Osteoblast (primary cell): ENCODE results near the gene SRSF6. TPM values are rescaled to one million over a fixed set of nuclear protein-coding genes. Genes with fewer than 3 reads are reported as not detected.

ENCODE experiments used
- DNase-seq: peaks from one replicate; pipeline ENCODE4 v3.0.0; 2011; ENCODE audit warnings: low spot score, mixed read lengths; ENCODE audit not compliant: insufficient read length; ENCODE audit errors: missing footprints
- H2AFZ ChIP-seq: 2 replicates; pipeline ENCODE4 v1.6.0; 2011; ENCODE audit warnings: mild to moderate bottlenecking, low read length
- H3K27ac ChIP-seq: 2 replicates; pipeline ENCODE4 v1.5.1; 2011; ENCODE audit warnings: mild to moderate bottlenecking, low read depth, low read length, moderate library complexity
- H3K27me3 ChIP-seq: 2 replicates; pipeline ENCODE4 v1.6.0; 2012; ENCODE audit warnings: mild to moderate bottlenecking, control low read depth, inconsistent platforms, low read length, moderate library complexity; ENCODE audit not compliant: insufficient read depth
- H3K36me3 ChIP-seq: 2 replicates; pipeline ENCODE4 v1.5.1; 2011; ENCODE audit warnings: mild to moderate bottlenecking, low read length, control low read depth, moderate library complexity; ENCODE audit not compliant: insufficient read depth
- H3K4me1 ChIP-seq: 2 replicates; pipeline ENCODE4 v1.5.1; 2011; ENCODE audit warnings: mild to moderate bottlenecking, low read length, control low read depth, moderate library complexity; ENCODE audit not compliant: insufficient read depth
- H3K4me2 ChIP-seq: 2 replicates; pipeline ENCODE4 v1.6.0; 2011; ENCODE audit warnings: mild to moderate bottlenecking, low read length; ENCODE audit not compliant: insufficient read depth
- H3K4me3 ChIP-seq: fragments of 200-600 bp; sonication (generic); 3 replicates; pipeline ENCODE4 v1.5.1; 2012; ENCODE audit warnings: mild to moderate bottlenecking, low read length, inconsistent platforms; ENCODE audit not compliant: insufficient read depth
- H3K79me2 ChIP-seq: 2 replicates; pipeline ENCODE4 v1.6.0; 2012; ENCODE audit warnings: mild to moderate bottlenecking, low read length, control low read depth, inconsistent platforms; ENCODE audit not compliant: insufficient read depth
- H3K9me3 ChIP-seq: 2 replicates; pipeline ENCODE4 v1.5.1; 2011; ENCODE audit warnings: low read depth, low read length, control low read depth
- H4K20me1 ChIP-seq: 2 replicates; pipeline ENCODE4 v1.6.0; 2012; ENCODE audit warnings: mild to moderate bottlenecking, low read length, control low read depth; ENCODE audit not compliant: insufficient read depth
- CTCF ChIP-seq: IDR thresholded peaks from 2 replicates; pipeline ENCODE4 v1.5.1; 2011; ENCODE audit warnings: mild to moderate bottlenecking, low read depth, low read length, moderate library complexity; ENCODE audit errors: extremely low read depth
- total RNA-seq: library from RNA; depleted of rRNA; stranded (reverse); fragments of >200 nt; gene quantifications from 2 replicates; pipeline ENCODE4 v1.2.3, GENCODE V29; 2012

SRSF6 gene
- total RNA-seq, 1 donor, result 81.1 TPM

- DNase-seq, result peak; percentile 11
- H3K79me2 ChIP-seq, result no peaks in the 10 kb centered on the region
- no peaks in the 10 kb centered on the region for H3K9me3 ChIP-seq
- no peak overlapping the region for H2AFZ ChIP-seq
- no peak overlapping the region for H3K27ac ChIP-seq
- no peak overlapping the region for H3K4me3 ChIP-seq
- no peak overlapping the region for H3K4me2 ChIP-seq
- no peaks in the 10 kb centered on the region for H3K4me1 ChIP-seq
- no peaks in the 10 kb centered on the region for H3K27me3 ChIP-seq
- peaks cover 10% of the 10 kb centered on the region for H3K36me3 ChIP-seq
- peaks cover 14% of the 10 kb centered on the region for H4K20me1 ChIP-seq
- TF ChIP-seq CTCF, result no peak
Measured at GRCh38 chr20:43472671-43473380, 15.1 kb downstream of the SRSF6 start.

GRCh38 chr20:43473381-43473704, 15.6 kb downstream of the SRSF6 start:
- Histone ChIP-seq H3K4me2 (no peak overlapping the region), H3K79me2 (no peaks in the 10 kb centered on the region), H3K4me3 (no peak overlapping the region), H3K4me1 (no peaks in the 10 kb centered on the region), H3K9me3 (no peaks in the 10 kb centered on the region), H3K27ac (no peak overlapping the region), H3K36me3 (peaks cover 9% of the 10 kb centered on the region), H3K27me3 (no peaks in the 10 kb centered on the region), H4K20me1 (peaks cover 14% of the 10 kb centered on the region), H2AFZ (no peak overlapping the region)
- TF ChIP-seq CTCF, result no peak
- DNase-seq, result no peak

GRCh38 chr20:43477193-43477592, 19.5 kb downstream of the SRSF6 start:
- H2AFZ ChIP-seq, result no peak overlapping the region
- H3K4me2 ChIP-seq, result no peak overlapping the region
- no peaks in the 10 kb centered on the region for H3K9me3 ChIP-seq
- H4K20me1 ChIP-seq, result no peaks in the 10 kb centered on the region
- no peak overlapping the region for H3K4me3 ChIP-seq
- no peak overlapping the region for H3K27ac ChIP-seq
- no peaks in the 10 kb centered on the region for H3K27me3 ChIP-seq
- no peaks in the 10 kb centered on the region for H3K79me2 ChIP-seq
- H3K4me1 ChIP-seq, result no peaks in the 10 kb centered on the region
- DNase-seq, result no peak
- no peak for TF ChIP-seq CTCF
- no peaks in the 10 kb centered on the region for H3K36me3 ChIP-seq

GRCh38 chr20:43477619-43478018, 19.9 kb downstream of the SRSF6 start:
- TF ChIP-seq CTCF, result no peak
- H3K36me3 ChIP-seq, result no peaks in the 10 kb centered on the region
- no peaks in the 10 kb centered on the region for H3K9me3 ChIP-seq
- H3K27ac ChIP-seq, result no peak overlapping the region
- no peaks in the 10 kb centered on the region for H3K79me2 ChIP-seq
- H3K4me3 ChIP-seq, result no peak overlapping the region
- no peak overlapping the region for H2AFZ ChIP-seq
- H3K27me3 ChIP-seq, result no peaks in the 10 kb centered on the region
- DNase-seq, result no peak
- no peak overlapping the region for H3K4me2 ChIP-seq
- no peaks in the 10 kb centered on the region for H4K20me1 ChIP-seq
- H3K4me1 ChIP-seq, result no peaks in the 10 kb centered on the region
